KMS-11 (cell line): Measurements from ENCODE around the gene DTNB.

Source experiments
- H2AFZ ChIP-seq: fragments of 200-600 bp; sonication (generic); 2 replicates; pipeline ENCODE4 v1.6.1; 2016; ENCODE audit warnings: antibody characterized with exemption, mixed run types, low read depth
- H3K27ac ChIP-seq: fragments of 200-600 bp; sonication (generic); 2 replicates; pipeline ENCODE4 v1.6.1; 2016; ENCODE audit warnings: mild to moderate bottlenecking, mixed run types
- H3K27me3 ChIP-seq: fragments of 200-600 bp; sonication (generic); 2 replicates; pipeline ENCODE4 v1.6.1; 2017; ENCODE audit warnings: mild to moderate bottlenecking, low read depth, mixed run types, moderate library complexity; ENCODE audit not compliant: insufficient read depth
- H3K36me3 ChIP-seq: fragments of 200-600 bp; sonication (generic); 2 replicates; pipeline ENCODE4 v1.6.1; 2017; ENCODE audit warnings: mild to moderate bottlenecking, mixed run types; ENCODE audit not compliant: insufficient read depth
- H3K4me1 ChIP-seq: fragments of 200-600 bp; sonication (generic); 2 replicates; pipeline ENCODE4 v1.6.1; 2016; ENCODE audit warnings: mild to moderate bottlenecking, low read depth, mixed run types; ENCODE audit not compliant: poor library complexity, severe bottlenecking
- H3K4me2 ChIP-seq: fragments of 200-600 bp; sonication (generic); 2 replicates; pipeline ENCODE4 v1.7.0; 2016; ENCODE audit warnings: mild to moderate bottlenecking, mixed run types
- H3K4me3 ChIP-seq: fragments of 200-600 bp; sonication (generic); IDR thresholded peaks from 2 replicates; pipeline ENCODE4 v1.6.1; 2017; ENCODE audit warnings: low read depth, low read length, mixed read lengths; ENCODE audit not compliant: insufficient read depth
- H3K79me2 ChIP-seq: fragments of 200-600 bp; sonication (generic); 2 replicates; pipeline ENCODE4 v1.6.1; 2016; ENCODE audit warnings: low read depth, mixed run types; ENCODE audit not compliant: insufficient read depth
- H3K9ac ChIP-seq: fragments of 200-600 bp; sonication (generic); 2 replicates; pipeline ENCODE4 v1.6.1; 2016; ENCODE audit warnings: mild to moderate bottlenecking, mixed run types
- H4K20me1 ChIP-seq: fragments of 200-600 bp; sonication (generic); 2 replicates; pipeline ENCODE4 v1.6.1; 2016; ENCODE audit warnings: mild to moderate bottlenecking, mixed run types; ENCODE audit not compliant: insufficient read depth
- TF ChIP-seq, protein P1 (sequence below): fragments of 200-600 bp; sonication (generic); conservative IDR thresholded peaks from 2 replicates; pipeline ENCODE4 v1.6.1; 2017; ENCODE audit warnings: low read depth, mild to moderate bottlenecking, antibody characterized with exemption, low read length, moderate library complexity, mixed read lengths

The DTNB gene

DNA sequence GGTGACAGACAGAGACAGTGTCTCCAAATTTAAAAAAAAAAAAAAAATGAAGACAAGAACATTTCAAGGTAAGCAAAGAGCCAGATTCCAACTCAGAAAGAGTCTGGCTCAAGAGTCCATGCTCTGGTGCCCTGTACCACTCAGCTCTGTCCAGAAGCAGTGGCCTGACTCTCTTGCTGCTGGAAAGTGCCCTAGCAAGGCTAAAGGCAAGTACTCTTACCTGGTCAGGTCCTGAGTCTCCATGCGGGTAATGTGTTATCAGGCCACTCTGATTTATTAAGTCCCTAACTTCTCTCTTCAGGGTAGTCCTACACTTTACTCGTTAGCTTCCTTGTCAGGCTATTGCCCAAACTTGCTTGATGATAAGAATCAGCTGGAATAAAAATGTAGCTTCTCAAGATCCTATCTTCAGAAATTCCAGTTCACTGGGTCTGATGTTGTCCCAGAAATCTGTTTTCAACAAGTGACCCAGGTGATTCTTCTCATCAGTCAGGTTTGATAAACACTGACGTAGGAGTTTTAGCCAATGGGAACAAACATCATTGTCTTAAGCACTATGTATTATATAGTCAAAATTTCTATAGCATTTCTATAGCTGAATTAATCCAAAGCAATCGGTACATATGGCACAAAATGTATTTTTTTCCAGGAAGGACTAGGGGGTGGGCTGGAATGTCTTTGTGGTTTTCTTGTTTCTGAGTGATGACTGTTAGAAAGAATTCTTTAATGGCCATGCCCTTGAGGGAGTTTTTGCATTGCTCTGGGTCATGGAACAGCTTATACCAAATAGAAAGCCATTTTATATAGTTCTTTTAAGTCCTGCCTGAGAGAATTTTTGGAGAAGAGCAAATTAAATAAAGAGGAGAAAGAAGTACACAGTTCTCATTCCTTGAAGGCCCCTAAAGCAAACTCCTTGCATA is 191.7 kb downstream of the DTNB start:
- no peaks in the 10 kb centered on the region for H3K36me3 ChIP-seq
- H3K27me3 ChIP-seq: no peaks in the 10 kb centered on the region
- H3K9ac ChIP-seq: no peak overlapping the region
- no peak overlapping the region for H3K4me3 ChIP-seq
- H3K79me2 ChIP-seq: no peaks in the 10 kb centered on the region
- no peaks in the 10 kb centered on the region for H4K20me1 ChIP-seq
- H2AFZ ChIP-seq: no peak overlapping the region
- no peak overlapping the region for H3K4me2 ChIP-seq
- no peak overlapping the region for H3K27ac ChIP-seq
- no peaks in the 10 kb centered on the region for H3K4me1 ChIP-seq
- TF ChIP-seq, protein P1, sequence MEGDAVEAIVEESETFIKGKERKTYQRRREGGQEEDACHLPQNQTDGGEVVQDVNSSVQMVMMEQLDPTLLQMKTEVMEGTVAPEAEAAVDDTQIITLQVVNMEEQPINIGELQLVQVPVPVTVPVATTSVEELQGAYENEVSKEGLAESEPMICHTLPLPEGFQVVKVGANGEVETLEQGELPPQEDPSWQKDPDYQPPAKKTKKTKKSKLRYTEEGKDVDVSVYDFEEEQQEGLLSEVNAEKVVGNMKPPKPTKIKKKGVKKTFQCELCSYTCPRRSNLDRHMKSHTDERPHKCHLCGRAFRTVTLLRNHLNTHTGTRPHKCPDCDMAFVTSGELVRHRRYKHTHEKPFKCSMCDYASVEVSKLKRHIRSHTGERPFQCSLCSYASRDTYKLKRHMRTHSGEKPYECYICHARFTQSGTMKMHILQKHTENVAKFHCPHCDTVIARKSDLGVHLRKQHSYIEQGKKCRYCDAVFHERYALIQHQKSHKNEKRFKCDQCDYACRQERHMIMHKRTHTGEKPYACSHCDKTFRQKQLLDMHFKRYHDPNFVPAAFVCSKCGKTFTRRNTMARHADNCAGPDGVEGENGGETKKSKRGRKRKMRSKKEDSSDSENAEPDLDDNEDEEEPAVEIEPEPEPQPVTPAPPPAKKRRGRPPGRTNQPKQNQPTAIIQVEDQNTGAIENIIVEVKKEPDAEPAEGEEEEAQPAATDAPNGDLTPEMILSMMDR: no peak

DNA sequence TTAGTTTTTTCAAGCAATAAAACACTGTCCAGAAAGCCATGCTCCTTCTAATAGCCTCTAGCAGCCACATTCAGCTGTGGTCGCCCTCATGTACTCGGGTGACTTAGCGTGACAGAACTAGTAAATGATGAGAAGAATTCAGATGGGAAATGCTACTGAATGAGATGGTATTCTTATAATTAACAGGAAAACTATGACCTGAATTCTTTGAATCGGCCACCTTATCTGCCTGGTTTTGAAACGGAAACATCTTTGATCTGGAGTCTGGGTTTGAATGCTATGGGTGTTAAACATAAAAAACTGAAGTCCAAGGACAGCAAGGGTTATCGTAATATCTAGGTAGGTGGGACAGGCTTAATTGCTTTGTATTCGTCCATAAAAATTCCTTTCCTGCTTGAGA is 192.8 kb downstream of the DTNB start:
- Histone ChIP-seq H3K27me3 (no peaks in the 10 kb centered on the region), H3K79me2 (no peaks in the 10 kb centered on the region), H3K27ac (no peak overlapping the region), H3K36me3 (no peaks in the 10 kb centered on the region), H4K20me1 (no peaks in the 10 kb centered on the region), H3K4me2 (no peak overlapping the region), H3K9ac (no peak overlapping the region), H2AFZ (no peak overlapping the region), H3K4me1 (no peaks in the 10 kb centered on the region), H3K4me3 (no peak overlapping the region)
- TF ChIP-seq, protein P1: no peak

DNA sequence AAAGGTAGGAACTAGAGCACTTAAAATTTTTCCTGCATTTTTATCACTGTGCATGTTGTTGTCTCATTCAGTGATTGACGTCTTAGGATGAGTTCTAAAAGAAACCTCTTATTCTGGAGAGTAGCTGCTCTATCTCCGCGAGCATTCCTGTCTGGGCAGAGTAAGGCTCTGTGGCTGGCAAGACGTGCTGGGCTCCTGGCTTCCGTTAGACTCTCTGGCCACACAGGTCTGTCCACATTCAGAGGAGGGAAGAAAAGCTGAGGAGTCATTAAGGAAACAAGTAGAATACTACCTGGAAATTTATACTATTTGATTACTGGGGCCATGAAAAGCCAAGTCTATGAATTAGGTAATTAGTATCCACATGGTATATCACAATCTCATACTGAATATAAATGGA is 193.6 kb downstream of the DTNB start:
- H4K20me1 ChIP-seq: no peaks in the 10 kb centered on the region
- TF ChIP-seq, protein P1: no peak
- H3K79me2 ChIP-seq: no peaks in the 10 kb centered on the region
- H3K9ac ChIP-seq: no peak overlapping the region
- H2AFZ ChIP-seq: no peak overlapping the region
- H3K4me3 ChIP-seq: no peak overlapping the region
- H3K27ac ChIP-seq: no peak overlapping the region
- no peaks in the 10 kb centered on the region for H3K36me3 ChIP-seq
- no peaks in the 10 kb centered on the region for H3K27me3 ChIP-seq
- no peaks in the 10 kb centered on the region for H3K4me1 ChIP-seq
- no peak overlapping the region for H3K4me2 ChIP-seq

DNA sequence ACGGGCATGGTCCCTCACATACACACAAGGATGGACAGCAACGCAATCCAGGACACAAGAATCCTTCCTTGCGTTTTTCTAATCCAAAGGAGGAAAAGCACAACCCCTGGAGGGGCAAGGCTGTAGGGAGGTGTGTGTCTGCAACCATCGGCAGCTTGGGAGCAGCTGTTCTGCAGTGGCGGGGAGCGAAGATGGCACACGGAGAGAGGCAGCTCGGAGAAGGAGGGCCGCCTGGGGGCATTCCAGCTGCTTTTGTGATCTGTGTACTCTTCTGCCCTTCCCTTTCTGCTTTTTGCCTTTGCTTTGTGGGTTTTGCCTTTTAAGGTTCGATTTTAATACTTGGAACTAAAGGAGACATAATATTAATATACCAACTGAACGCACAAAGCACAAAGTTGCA is 194.6 kb downstream of the DTNB start:
- no peaks in the 10 kb centered on the region for H3K36me3 ChIP-seq
- H3K4me3 ChIP-seq: no peak overlapping the region
- no peaks in the 10 kb centered on the region for H3K4me1 ChIP-seq
- H3K27ac ChIP-seq: no peak overlapping the region
- no peak overlapping the region for H3K4me2 ChIP-seq
- no peak overlapping the region for H3K9ac ChIP-seq
- TF ChIP-seq, protein P1: no peak
- H3K27me3 ChIP-seq: no peaks in the 10 kb centered on the region
- no peaks in the 10 kb centered on the region for H3K79me2 ChIP-seq
- no peak overlapping the region for H2AFZ ChIP-seq
- H4K20me1 ChIP-seq: no peaks in the 10 kb centered on the region
